ENCODE results near the gene ZNF283.
A peak's percentile ranks its signal among the peaks of the same experiment; 100 is the strongest.

ZNF283 gene

GRCh38 chr19:43826787-43827754 lies at the start of gene ZNF283:
Gene ZNF283 (plus strand): TSS chr19:43827321. CDS start chr19:43833505, 6,184 bp downstream.
- TF ChIP-seq CTCF (IDR thresholded peaks at IDR 0.05; ENCODE audit: borderline replicate concordance, insufficient read depth, low read depth, low read length), result no peak
- H3K4me3 ChIP-seq (ENCODE audit: low read depth, low read length), result peak within 1 kb of the TSS; percentile 70

GRCh38 chr19:43778651-43779050 lies 48.5 kb upstream of the ZNF283 start:
- TF ChIP-seq CTCF (IDR thresholded peaks at IDR 0.05; ENCODE audit: borderline replicate concordance, insufficient read depth, low read depth, low read length), result no peak
- H3K4me3 ChIP-seq (ENCODE audit: low read depth, low read length), result peak overlapping the region; percentile 84

GRCh38 chr19:43779147-43779819 lies 47.8 kb upstream of the ZNF283 start:
- no peak for TF ChIP-seq CTCF (IDR thresholded peaks at IDR 0.05; ENCODE audit: borderline replicate concordance, insufficient read depth, low read depth, low read length)

GRCh38 chr19:43779820-43780219 lies 47.3 kb upstream of the ZNF283 start:
- peak overlapping the region; percentile 84 for H3K4me3 ChIP-seq (ENCODE audit: low read depth, low read length)
- peak; percentile 52; the same call in 1 of the 2 replicates for TF ChIP-seq CTCF (IDR thresholded peaks at IDR 0.05; ENCODE audit: borderline replicate concordance, insufficient read depth, low read depth, low read length)

More at GRCh38 chr19:43779147-43779819, 47.8 kb upstream of the ZNF283 start:
- peak overlapping the region; percentile 84 for H3K4me3 ChIP-seq (ENCODE audit: low read depth, low read length)

GRCh38 chr19:43780706-43781525 lies 46.2 kb upstream of the ZNF283 start, which contains the start of gene KCNN4:
Gene KCNN4 (minus strand): TSS chr19:43780973. CDS start chr19:43780861, 112 bp downstream.
- peak within 1 kb of the TSS; percentile 84 for H3K4me3 ChIP-seq (ENCODE audit: low read depth, low read length)
- no peak for TF ChIP-seq CTCF (IDR thresholded peaks at IDR 0.05; ENCODE audit: borderline replicate concordance, insufficient read depth, low read depth, low read length)

GRCh38 chr19:43781630-43782310 lies 45.4 kb upstream of the ZNF283 start:
- H3K4me3 ChIP-seq (ENCODE audit: low read depth, low read length), result peak overlapping the region; percentile 84
- no peak for TF ChIP-seq CTCF (IDR thresholded peaks at IDR 0.05; ENCODE audit: borderline replicate concordance, insufficient read depth, low read depth, low read length)

All from GM12875 (cell line).